ENCODE results near the gene CTAGE9.

- TF ChIP-seq CTCF (IDR thresholded peaks at IDR 0.05) (no peak), REST (IDR thresholded peaks at IDR 0.05; ENCODE audit: insufficient read depth in 1 of 2, low read depth in 2 of 2, low read length in 1 of 2) (no peak), POLR2AphosphoS5 (IDR thresholded peaks at IDR 0.05; ENCODE audit: low read depth, low read length) (no peak)
Observed at GRCh38 chr6:131741688-131742393, 31.0 kb upstream of the CTAGE9 start.
